HG03108 (cell line): Measurements from ENCODE around the gene ZCCHC24.

Source experiments
- ATAC-seq: cut with Tn5 transposase; IDR thresholded peaks from one replicate; pipeline ENCODE4 v1.9.1; 2021; ENCODE audit warnings: moderate library complexity; ENCODE audit not compliant: unreplicated experiment

The ZCCHC24 gene

GRCh38 chr10:79401015-79401921 is 44.2 kb downstream of the ZCCHC24 start:
- ATAC-seq: no peak

- ATAC-seq: no peak
Measured at GRCh38 chr10:79400146-79401004, 45.0 kb downstream of the ZCCHC24 start.

GRCh38 chr10:79399223-79399831 is 46.1 kb downstream of the ZCCHC24 start:
- no peak for ATAC-seq

- ATAC-seq: no peak
Measured at GRCh38 chr10:79398642-79399041, 46.8 kb downstream of the ZCCHC24 start.

- ATAC-seq: no peak
Measured at GRCh38 chr10:79397575-79398303, 47.7 kb downstream of the ZCCHC24 start.

- no peak for ATAC-seq
Measured at GRCh38 chr10:79397051-79397450, 48.4 kb downstream of the ZCCHC24 start.

- ATAC-seq: no peak
Measured at GRCh38 chr10:79396520-79396919, 48.9 kb downstream of the ZCCHC24 start.

- no peak for ATAC-seq
Measured at GRCh38 chr10:79394664-79395063, 50.8 kb downstream of the ZCCHC24 start.

- no peak for ATAC-seq
Measured at GRCh38 chr10:79393924-79394610, 51.4 kb downstream of the ZCCHC24 start.

GRCh38 chr10:79393221-79393923 is 52.1 kb downstream of the ZCCHC24 start:
- ATAC-seq: no peak

GRCh38 chr10:79392506-79393176 is 52.8 kb downstream of the ZCCHC24 start:
- no peak for ATAC-seq

GRCh38 chr10:79392020-79392398 is 53.4 kb downstream of the ZCCHC24 start:
- no peak for ATAC-seq

- ATAC-seq: no peak
Measured at GRCh38 chr10:79391231-79392019, 54.0 kb downstream of the ZCCHC24 start.

GRCh38 chr10:79390551-79391229 is 54.7 kb downstream of the ZCCHC24 start:
- ATAC-seq: no peak

GRCh38 chr10:79390057-79390456 is 55.4 kb downstream of the ZCCHC24 start:
- no peak for ATAC-seq

GRCh38 chr10:79387974-79388850 is 57.2 kb downstream of the ZCCHC24 start:
- ATAC-seq: no peak
